Progenitor cell of endocrine pancreas (in vitro differentiated cells): ENCODE data around the gene RASAL1. TPM values are rescaled to one million over a fixed set of nuclear protein-coding genes. Genes with fewer than 3 reads are reported as not detected.
"Not testable (repeated sequence)": the region's sequence is repeated elsewhere in the genome, so short reads cannot be mapped to it uniquely, and the experiment has no call there.

Experiments
- DNase-seq: peaks from one replicate; pipeline ENCODE4 v3.0.0; 2021; ENCODE audit warnings: low spot score; ENCODE audit not compliant: unreplicated experiment
- H3K27ac Mint-ChIP-seq: 2 replicates; pipeline ENCODE4 v1.8.0; 2021; ENCODE audit warnings: mild to moderate bottlenecking, moderate library complexity, mixed read lengths
- H3K27me3 Mint-ChIP-seq: 2 replicates; pipeline ENCODE4 v1.8.0; 2021; ENCODE audit warnings: mixed read lengths
- H3K36me3 Mint-ChIP-seq: 2 replicates; pipeline ENCODE4 v1.8.0; 2022; ENCODE audit warnings: mixed read lengths; ENCODE audit not compliant: insufficient read depth
- H3K4me1 Mint-ChIP-seq: 2 replicates; pipeline ENCODE4 v1.8.0; 2021; ENCODE audit warnings: low read depth, mixed read lengths
- H3K4me3 Mint-ChIP-seq: 2 replicates; pipeline ENCODE4 v1.8.0; 2021; ENCODE audit warnings: low read depth, mild to moderate bottlenecking, moderate library complexity, mixed read lengths
- H3K9me3 Mint-ChIP-seq: 2 replicates; pipeline ENCODE4 v1.8.0; 2021; ENCODE audit warnings: low read depth, mixed read lengths
- CTCF ChIP-seq: fragments of 200-600 bp; sonication (generic); IDR thresholded peaks from one replicate; pipeline ENCODE4 v1.5.0; 2021; ENCODE audit warnings: antibody characterized with exemption, mild to moderate bottlenecking; ENCODE audit not compliant: unreplicated experiment
- total RNA-seq: library from RNA; stranded (reverse); gene quantifications from 2 replicates; pipeline ENCODE4 v1.2.1, GENCODE V29; 2021

The RASAL1 gene
- total RNA-seq, 1 donor from 2014 or later, result 0.46 TPM

- Mint-ChIP-seq H3K4me1 (no peaks in the 10 kb centered on the region), H3K27ac (no peak overlapping the region), H3K4me3 (no peak overlapping the region), H3K36me3 (no peaks in the 10 kb centered on the region), H3K9me3 (peaks cover 4% of the 10 kb centered on the region), H3K27me3 (peaks cover 41% of the 10 kb centered on the region)
- TF ChIP-seq CTCF, result no peak
- DNase-seq, result no peak
These were observed 6.5 kb downstream of the RASAL1 start for GRCh38 chr12:113128802-113129663.

- no peak overlapping the region for H3K4me3 Mint-ChIP-seq
- peaks cover 10% of the 10 kb centered on the region for H3K9me3 Mint-ChIP-seq
- no peak overlapping the region for H3K27ac Mint-ChIP-seq
- no peak for DNase-seq
- TF ChIP-seq CTCF, result no peak
- H3K27me3 Mint-ChIP-seq, result peaks cover 36% of the 10 kb centered on the region
- H3K36me3 Mint-ChIP-seq, result no peaks in the 10 kb centered on the region
- no peaks in the 10 kb centered on the region for H3K4me1 Mint-ChIP-seq
These were observed 7.8 kb downstream of the RASAL1 start for GRCh38 chr12:113127791-113128199.

GRCh38 chr12:113120670-113121370 is 14.7 kb downstream of the RASAL1 start:
- H3K27ac Mint-ChIP-seq, result no peak overlapping the region
- no peak overlapping the region for H3K4me3 Mint-ChIP-seq
- H3K36me3 Mint-ChIP-seq, result no peaks in the 10 kb centered on the region
- no peak for DNase-seq
- H3K4me1 Mint-ChIP-seq, result no peaks in the 10 kb centered on the region
- peaks cover 12% of the 10 kb centered on the region for H3K9me3 Mint-ChIP-seq
- H3K27me3 Mint-ChIP-seq, result peaks cover 3% of the 10 kb centered on the region
- TF ChIP-seq CTCF, result no peak

- Mint-ChIP-seq H3K9me3 (peaks cover 8% of the 10 kb centered on the region), H3K27me3 (peaks cover 3% of the 10 kb centered on the region), H3K36me3 (no peaks in the 10 kb centered on the region), H3K27ac (no peak overlapping the region), H3K4me1 (no peaks in the 10 kb centered on the region), H3K4me3 (no peak overlapping the region)
- TF ChIP-seq CTCF, result no peak
- no peak for DNase-seq
These were observed 15.4 kb downstream of the RASAL1 start for GRCh38 chr12:113119980-113120669.

GRCh38 chr12:113118142-113118541 is 17.4 kb downstream of the RASAL1 start:
- Mint-ChIP-seq H3K4me3 (no peak overlapping the region), H3K27ac (no peak overlapping the region), H3K27me3 (peaks cover 6% of the 10 kb centered on the region), H3K9me3 (peaks cover 6% of the 10 kb centered on the region), H3K4me1 (no peaks in the 10 kb centered on the region), H3K36me3 (no peaks in the 10 kb centered on the region)
- no peak for TF ChIP-seq CTCF
- no peak for DNase-seq

GRCh38 chr12:113117684-113118083 is 17.9 kb downstream of the RASAL1 start:
- H3K9me3 Mint-ChIP-seq, H3K27ac Mint-ChIP-seq, DNase-seq, H3K4me1 Mint-ChIP-seq, H3K36me3 Mint-ChIP-seq, H3K4me3 Mint-ChIP-seq, H3K27me3 Mint-ChIP-seq: not testable (repeated sequence)
